Measurements from ENCODE around the gene MYO5B. TPM values are rescaled to one million over a fixed set of nuclear protein-coding genes. Genes with fewer than 3 reads are reported as not detected.

The MYO5B gene
- total RNA-seq, 1 experiment from 2014 or later, result 56.7 TPM

DNA sequence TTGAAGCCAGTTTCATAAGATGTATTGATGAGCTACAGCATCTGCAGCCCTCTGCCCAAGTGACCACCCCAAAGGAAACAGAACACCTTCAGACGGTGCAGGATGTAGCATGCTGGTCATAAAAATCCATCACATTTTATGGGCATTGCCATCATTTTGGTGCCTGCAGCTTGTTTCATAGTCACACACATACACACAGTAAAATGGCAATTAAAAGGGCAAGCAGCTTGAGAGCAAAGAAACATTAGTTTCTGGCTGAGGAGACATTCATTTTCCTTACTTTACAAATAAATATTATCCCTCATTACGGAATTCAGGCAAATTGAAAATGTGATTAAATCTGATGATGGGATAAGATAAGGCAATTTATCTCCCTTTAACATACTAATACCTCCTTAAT lies 13.4 kb downstream of the MYO5B start:
- no peaks in the 10 kb centered on the region for H3K9me3 Mint-ChIP-seq (ENCODE audit: low read depth, unreplicated experiment)
- no TSS peak for BruUV-seq (replicated peaks)
- TF ChIP-seq, protein P1, sequence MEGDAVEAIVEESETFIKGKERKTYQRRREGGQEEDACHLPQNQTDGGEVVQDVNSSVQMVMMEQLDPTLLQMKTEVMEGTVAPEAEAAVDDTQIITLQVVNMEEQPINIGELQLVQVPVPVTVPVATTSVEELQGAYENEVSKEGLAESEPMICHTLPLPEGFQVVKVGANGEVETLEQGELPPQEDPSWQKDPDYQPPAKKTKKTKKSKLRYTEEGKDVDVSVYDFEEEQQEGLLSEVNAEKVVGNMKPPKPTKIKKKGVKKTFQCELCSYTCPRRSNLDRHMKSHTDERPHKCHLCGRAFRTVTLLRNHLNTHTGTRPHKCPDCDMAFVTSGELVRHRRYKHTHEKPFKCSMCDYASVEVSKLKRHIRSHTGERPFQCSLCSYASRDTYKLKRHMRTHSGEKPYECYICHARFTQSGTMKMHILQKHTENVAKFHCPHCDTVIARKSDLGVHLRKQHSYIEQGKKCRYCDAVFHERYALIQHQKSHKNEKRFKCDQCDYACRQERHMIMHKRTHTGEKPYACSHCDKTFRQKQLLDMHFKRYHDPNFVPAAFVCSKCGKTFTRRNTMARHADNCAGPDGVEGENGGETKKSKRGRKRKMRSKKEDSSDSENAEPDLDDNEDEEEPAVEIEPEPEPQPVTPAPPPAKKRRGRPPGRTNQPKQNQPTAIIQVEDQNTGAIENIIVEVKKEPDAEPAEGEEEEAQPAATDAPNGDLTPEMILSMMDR (IDR thresholded peaks at IDR 0.05; ENCODE audit: unreplicated experiment), result no peak
- DNase-seq, result no peak
- no peak overlapping the region for H3K27ac Mint-ChIP-seq (ENCODE audit: unreplicated experiment)
- peaks cover 34% of the 10 kb centered on the region for H3K4me1 Mint-ChIP-seq (ENCODE audit: low read depth, unreplicated experiment)
- H3K27me3 Mint-ChIP-seq (ENCODE audit: unreplicated experiment), result no peaks in the 10 kb centered on the region
- no peaks in the 10 kb centered on the region for H3K36me3 Mint-ChIP-seq (ENCODE audit: insufficient read depth, unreplicated experiment)
- no peak overlapping the region for H3K4me3 Mint-ChIP-seq (ENCODE audit: low read depth, unreplicated experiment)
- intact Hi-C loops (cut with micrococcal nuclease; ENCODE audit: unreplicated experiment), result no loop called here
- CTCF ChIA-PET, result no interaction called here

DNA sequence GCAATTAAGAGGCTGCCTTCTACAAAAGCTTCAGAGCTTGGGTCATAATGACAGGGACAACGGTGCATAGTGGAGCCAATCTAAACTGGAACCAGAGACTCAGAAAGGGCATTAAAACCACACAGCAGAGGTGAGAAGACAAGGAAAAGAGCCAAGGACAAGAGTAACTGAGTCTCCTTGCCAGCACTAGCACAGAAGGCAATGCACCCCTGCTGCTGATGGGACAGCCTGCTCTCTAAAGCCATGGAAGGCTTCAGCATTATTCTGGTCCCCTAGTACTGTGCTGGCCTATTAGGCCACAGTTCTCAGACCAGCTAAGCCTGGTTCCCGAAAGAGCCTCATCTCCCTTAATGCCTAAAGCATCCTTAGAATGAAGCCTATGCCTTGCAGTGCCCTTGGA lies 15.5 kb downstream of the MYO5B start:
- no peaks in the 10 kb centered on the region for H3K36me3 Mint-ChIP-seq (ENCODE audit: insufficient read depth, unreplicated experiment)
- no peaks in the 10 kb centered on the region for H3K27me3 Mint-ChIP-seq (ENCODE audit: unreplicated experiment)
- no peak overlapping the region for H3K4me3 Mint-ChIP-seq (ENCODE audit: low read depth, unreplicated experiment)
- intact Hi-C loops (cut with micrococcal nuclease; ENCODE audit: unreplicated experiment), result no loop called here
- CTCF ChIA-PET, result interaction anchor here (0.7 to 0.9 kb wide), 2 partner anchors 66 to 120 kb away, joined by 3 read pairs; no protein-coding TSS in a partner anchor
- H3K9me3 Mint-ChIP-seq (ENCODE audit: low read depth, unreplicated experiment), result no peaks in the 10 kb centered on the region
- TF ChIP-seq, protein P1 (IDR thresholded peaks at IDR 0.05; ENCODE audit: unreplicated experiment), result no peak
- BruUV-seq (replicated peaks), result no TSS peak
- DNase-seq, result no peak
- H3K4me1 Mint-ChIP-seq (ENCODE audit: low read depth, unreplicated experiment), result peaks cover 34% of the 10 kb centered on the region
- no peak overlapping the region for H3K27ac Mint-ChIP-seq (ENCODE audit: unreplicated experiment)

DNA sequence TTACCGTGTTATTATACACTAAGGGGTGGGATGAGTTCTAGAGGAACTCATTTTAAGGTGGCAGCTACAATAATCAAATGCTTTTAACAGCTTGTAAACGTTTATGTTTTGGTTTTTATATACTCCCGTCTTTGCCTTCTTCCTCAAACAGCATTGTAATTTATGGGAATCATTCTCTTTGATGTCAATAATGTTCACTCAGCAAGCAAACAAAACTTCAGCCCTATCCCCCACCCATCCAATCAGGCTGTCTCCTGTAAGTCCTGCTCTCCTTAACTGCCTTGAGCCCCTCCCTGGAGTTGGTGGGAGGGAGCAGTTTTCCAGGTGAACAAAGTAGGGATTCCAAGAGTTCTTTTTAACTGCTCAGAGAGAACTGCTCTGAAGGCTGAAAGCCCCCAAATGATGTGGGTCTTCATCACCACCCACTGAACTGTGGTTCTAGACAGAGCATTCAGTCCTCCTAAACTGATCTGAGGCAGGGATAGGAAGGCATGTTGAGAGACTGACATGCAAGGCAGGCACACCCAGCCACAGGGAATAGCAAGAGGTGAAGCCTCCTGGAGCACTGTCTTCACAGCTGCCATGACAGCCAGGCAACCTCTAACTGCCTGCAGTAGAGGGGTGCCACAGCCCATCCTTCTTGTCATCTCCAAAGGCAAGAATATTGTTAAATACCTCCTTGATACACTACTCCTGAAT lies 17.5 kb downstream of the MYO5B start:
- CTCF ChIA-PET, result no interaction called here
- intact Hi-C loops (cut with micrococcal nuclease; ENCODE audit: unreplicated experiment), result no loop called here
- Mint-ChIP-seq H3K4me3 (ENCODE audit: low read depth, unreplicated experiment) (no peak overlapping the region), H3K36me3 (ENCODE audit: insufficient read depth, unreplicated experiment) (no peaks in the 10 kb centered on the region), H3K4me1 (ENCODE audit: low read depth, unreplicated experiment) (peaks cover 24% of the 10 kb centered on the region), H3K9me3 (ENCODE audit: low read depth, unreplicated experiment) (peaks cover 3% of the 10 kb centered on the region), H3K27ac (ENCODE audit: unreplicated experiment) (no peak overlapping the region), H3K27me3 (ENCODE audit: unreplicated experiment) (no peaks in the 10 kb centered on the region)
- TF ChIP-seq, protein P1 (IDR thresholded peaks at IDR 0.05; ENCODE audit: unreplicated experiment), result no peak
- no peak for DNase-seq
- BruUV-seq (replicated peaks), result no TSS peak

DNA sequence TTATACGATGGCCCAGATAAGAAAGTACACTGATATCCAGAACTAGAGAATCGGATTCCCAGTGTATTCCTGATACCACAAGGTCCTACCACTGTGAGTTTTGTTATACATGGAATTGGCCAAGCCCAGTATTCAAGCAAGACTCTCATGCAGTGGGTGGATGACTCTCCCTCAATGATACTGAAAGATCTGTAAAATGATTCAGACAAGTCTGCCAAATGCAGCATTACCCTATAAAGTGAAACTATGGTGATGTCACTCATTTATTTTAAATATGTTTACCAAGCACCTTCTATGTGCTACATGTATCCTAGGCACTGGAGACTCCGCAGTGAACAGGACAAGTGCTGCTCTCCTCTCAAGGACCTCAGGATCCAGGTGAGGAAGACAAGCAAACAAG lies 22.6 kb downstream of the MYO5B start:
- CTCF ChIA-PET, result no interaction called here
- Mint-ChIP-seq H3K27ac (ENCODE audit: unreplicated experiment) (no peak overlapping the region), H3K27me3 (ENCODE audit: unreplicated experiment) (no peaks in the 10 kb centered on the region), H3K36me3 (ENCODE audit: insufficient read depth, unreplicated experiment) (no peaks in the 10 kb centered on the region), H3K4me1 (ENCODE audit: low read depth, unreplicated experiment) (peaks cover 32% of the 10 kb centered on the region), H3K9me3 (ENCODE audit: low read depth, unreplicated experiment) (peaks cover 3% of the 10 kb centered on the region), H3K4me3 (ENCODE audit: low read depth, unreplicated experiment) (no peak overlapping the region)
- TF ChIP-seq, protein P1 (IDR thresholded peaks at IDR 0.05; ENCODE audit: unreplicated experiment), result no peak
- no TSS peak for BruUV-seq (replicated peaks)
- no peak for DNase-seq
- intact Hi-C loops (cut with micrococcal nuclease; ENCODE audit: unreplicated experiment), result no loop called here
